HG03064 (cell line): ENCODE results near the gene ANKRD11.
"Not testable (repeated sequence)": the region's sequence is repeated elsewhere in the genome, so short reads cannot be mapped to it uniquely, and the experiment has no call there.

ENCODE experiments used
- ATAC-seq: cut with Tn5 transposase; IDR thresholded peaks from one replicate; pipeline ENCODE4 v1.9.1; 2021; ENCODE audit warnings: low read depth; ENCODE audit not compliant: unreplicated experiment

Gene ANKRD11

DNA sequence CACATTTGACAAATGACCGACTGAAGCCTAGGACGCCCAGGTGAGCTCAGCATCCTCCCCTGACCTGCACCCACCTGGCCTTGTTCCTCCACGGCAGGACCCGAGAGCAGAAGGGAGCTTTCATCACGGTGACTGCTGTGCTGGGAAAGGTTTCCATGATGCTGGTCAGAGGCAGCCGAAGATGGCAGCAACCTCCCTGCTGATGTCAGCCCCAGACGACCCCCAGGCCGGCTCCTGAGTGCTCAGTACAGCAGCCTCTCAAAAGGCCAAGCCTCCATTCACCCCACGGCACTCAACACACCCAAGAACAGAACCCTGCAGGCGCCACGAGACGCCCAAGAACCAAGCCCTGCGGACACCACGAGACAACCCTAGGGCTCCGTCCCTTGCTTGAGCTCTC, 119.8 kb downstream of the ANKRD11 start:
- no peak for ATAC-seq

DNA sequence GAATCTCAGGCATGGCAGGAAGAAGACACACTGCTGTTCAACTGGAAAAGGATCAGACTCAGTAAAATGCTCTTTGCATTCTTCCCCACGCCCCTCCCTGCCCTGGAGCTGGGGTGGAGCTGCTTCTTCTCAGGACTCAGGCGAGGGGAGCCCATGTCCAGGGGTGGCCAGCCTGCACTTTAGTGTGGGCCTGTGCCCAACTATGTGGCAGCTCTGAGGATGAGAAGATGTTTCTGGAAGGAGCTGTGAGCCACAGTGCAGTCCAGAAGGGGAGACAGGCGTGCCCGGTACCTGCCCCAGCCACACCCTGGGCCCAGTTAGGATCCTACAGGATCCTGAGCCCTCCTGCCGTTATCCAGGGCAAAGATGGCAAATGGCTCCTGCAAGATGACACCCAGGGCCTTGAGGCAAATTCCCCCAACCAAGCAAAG, 120.3 kb downstream of the ANKRD11 start:
- no peak for ATAC-seq

DNA sequence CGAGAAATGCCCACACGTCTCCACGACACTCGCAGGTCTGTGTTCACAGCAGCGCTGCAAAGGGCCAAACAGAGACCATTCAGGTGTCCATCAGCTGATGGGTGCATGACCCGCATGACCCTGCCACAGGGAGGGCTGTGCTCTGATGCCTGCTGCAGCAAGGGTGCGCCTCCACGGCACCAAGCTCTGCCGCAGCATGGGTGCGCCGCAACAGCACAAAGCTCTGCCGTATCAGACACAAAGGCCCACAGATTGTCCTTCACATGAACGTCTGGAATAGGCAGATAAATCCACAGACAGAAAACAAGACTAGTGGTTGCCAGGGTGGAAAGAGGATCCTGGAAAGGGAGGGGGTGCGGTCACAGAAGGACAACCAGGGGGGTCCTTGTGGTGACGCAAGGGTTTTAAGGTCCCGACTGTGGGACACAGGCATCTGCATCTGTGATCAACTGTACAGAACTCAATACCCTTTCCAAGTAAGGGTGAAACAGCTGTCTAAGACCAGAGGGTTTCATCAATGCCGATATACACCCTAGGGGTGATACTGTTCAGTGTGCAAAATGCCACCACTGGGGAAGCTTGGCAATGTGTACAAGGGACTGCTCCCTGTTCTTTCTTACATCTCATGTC, 121.0 kb downstream of the ANKRD11 start:
- no peak for ATAC-seq

DNA sequence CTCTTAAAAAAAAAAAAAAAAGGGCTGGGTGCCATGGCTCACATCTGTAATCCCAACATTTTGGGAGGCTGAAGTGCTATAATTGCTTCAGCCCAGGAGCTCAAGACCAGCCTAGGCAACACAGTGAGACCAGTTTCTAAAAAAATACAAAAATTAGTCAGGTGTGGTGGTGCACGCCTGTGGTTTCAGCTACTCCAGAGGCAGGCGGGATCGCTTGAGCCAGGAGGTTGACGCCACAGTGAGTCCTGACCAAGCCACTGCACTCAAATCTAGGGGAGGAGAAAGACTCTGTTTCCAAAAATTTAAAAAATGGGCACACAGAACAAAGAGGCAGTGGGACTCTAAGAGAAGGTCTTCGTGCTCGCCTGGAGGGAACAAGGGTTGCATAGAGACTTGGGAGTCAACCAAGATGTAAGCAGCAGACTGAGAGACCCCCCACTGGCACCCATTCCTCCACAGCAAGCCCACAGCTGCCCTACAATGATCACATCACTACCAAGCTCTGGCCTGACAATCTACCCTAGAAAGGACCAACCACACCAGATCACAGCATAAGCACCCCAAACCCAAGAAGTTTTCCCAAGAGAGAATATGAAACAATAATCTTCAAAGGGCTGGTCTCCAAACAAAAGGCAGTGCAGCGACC, 121.6 kb downstream of the ANKRD11 start:
- no peak for ATAC-seq

DNA sequence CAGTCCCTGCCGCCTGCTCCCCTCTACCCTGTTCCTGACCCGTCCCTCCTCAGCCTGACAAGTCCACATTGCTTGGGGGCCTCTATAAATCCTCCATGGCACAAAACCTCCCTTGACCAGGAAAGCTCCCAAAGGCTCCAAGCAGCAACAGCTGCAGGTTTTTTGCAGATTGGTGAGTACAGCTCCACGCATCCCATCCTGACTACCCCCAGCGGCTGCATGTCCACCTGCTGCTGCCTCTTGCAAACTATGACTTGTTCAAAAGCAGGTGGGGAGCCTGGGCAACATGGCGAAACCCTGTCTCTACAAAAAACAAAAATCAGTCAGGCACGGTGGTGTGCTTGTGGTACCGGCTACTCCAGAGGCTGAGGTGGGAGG, 122.8 kb downstream of the ANKRD11 start:
- ATAC-seq, result no peak

DNA sequence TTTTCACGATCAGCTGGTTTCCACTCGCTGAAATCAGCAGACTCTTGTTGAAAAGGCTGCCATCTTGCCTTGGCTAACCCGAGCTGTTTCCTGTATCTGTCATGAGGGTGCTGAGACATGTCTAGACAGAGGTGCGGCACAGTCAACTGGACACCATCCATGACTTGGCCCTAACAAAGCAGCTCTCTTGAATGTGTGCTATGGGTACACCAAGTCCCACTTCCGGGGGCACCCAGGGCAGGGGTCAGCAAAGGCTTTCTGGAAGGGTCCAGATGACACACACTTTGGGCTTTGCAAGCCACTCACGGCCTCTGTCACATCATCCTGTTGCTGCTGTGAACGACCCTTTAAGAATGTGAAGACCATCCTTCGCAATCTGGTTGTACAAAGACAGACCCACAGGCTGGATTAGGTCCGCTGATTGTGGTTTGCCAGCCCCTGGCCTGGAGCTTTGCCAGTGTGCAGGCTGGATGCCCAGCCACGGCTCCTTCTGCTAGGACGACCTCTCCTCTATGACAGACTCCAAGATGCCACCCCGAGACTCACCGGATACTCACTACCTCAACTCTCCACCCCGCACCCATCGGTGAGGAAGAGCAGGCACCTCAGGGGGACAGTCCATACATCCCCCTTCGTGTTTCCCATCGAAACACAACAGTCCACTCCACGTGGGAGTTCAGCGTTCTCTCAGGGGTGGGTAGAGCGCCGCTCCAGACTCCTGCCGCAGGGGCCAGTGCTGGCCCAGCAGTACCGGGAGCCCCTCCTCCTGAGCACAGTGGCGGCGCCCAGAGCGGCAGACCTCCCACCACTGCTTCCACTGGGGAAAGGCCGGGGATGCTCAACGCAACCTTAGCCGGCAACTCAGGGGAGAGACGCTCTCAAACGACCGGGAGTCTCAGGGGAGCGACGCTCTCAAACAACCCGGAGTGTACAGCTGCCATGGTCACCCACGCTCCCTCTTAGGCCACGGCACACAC, 123.5 kb downstream of the ANKRD11 start:
- ATAC-seq, result no peak

DNA sequence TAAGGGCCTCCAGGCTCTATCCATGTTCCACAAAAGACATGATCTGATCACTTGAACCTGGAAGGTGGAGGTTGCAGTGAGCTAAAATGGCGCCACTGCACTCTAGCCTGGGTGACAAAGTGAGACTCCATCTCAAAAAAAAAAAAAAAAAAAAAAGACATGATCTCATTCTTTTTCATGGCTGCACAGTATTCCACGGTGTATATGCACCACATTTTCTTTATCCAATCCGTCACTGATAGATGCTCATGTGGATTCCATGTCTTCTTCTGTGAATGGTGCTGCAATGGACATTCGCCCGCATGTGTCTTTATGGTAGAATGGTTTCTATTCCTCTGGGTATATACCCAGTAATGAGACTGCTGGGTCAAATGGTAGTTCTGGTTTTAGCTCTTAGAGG, 124.4 kb downstream of the ANKRD11 start:
- ATAC-seq, result no peak

DNA sequence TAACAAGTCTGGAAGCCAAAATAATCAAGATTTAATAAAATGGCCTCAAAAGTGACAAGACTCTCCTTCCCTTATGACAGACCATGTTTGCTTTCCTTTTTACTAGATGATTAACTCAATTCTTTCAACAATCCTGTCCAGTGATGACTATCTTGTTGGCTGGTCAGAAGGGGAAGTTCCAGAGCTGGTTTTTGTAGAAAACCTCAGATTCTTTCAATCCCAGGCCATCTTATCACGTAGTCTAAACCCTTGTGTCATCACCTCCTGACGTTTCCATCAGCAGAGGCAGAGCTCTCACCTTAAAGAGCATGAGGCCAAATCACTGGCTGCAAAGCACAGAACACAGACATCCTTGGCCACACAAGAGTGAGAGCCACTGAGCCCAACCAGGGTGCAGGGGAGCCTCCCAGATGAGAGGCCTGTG, 125.3 kb downstream of the ANKRD11 start:
- ATAC-seq, result no peak

DNA sequence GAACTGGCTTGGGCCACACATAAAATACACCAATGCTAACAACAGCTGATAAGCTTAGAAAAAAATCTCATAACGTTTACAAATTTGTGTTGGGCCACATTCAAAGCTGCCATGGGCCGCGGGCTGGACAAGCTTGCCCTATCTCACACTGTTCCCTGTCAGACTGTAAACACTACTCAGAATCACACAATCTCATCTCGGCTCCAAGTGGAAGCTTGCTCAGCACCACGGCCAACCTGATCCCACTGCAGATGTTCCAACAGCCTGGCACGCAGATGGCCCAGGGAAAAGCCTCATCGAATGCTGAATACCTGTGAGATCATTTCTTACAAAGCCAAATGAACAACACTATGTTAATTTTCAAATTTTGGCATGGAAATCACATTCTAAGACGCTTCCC, 125.8 kb downstream of the ANKRD11 start:
- no peak for ATAC-seq

DNA sequence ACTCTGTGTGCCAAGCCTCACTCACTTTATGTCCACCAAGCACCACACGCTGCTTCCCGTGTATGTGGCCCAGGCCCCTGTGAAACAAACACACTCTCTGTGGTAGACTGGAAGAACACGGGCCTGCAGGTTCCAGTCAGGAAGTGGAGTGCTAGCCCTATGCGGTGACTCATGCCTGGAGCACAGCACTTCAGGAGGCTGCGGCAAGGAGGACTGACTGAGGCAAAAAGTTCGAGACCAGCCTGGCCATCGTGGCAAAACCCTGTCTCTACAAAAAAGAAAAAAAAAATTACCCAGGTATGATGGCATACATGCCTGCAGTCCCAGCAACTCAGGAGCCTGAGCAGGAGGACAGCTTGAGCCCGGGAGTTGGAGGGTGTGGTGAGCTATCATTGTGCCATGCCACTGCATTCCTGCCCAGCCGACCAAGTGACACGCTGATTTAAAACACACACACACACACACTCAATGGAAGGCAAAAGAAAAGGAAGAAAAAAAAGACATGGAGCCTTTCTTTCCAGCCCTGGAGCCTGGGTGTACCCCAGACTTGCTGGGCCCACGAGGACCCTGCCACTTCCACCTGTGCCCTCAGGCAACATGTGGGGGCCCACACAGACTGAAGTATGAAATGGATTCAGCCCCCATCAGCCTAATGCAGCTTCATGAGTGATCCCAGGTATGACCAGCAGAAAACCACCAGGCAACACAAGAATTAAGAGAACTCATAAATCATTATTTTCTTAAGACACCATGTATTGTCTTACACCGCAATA, 126.6 kb downstream of the ANKRD11 start:
- no peak for ATAC-seq

DNA sequence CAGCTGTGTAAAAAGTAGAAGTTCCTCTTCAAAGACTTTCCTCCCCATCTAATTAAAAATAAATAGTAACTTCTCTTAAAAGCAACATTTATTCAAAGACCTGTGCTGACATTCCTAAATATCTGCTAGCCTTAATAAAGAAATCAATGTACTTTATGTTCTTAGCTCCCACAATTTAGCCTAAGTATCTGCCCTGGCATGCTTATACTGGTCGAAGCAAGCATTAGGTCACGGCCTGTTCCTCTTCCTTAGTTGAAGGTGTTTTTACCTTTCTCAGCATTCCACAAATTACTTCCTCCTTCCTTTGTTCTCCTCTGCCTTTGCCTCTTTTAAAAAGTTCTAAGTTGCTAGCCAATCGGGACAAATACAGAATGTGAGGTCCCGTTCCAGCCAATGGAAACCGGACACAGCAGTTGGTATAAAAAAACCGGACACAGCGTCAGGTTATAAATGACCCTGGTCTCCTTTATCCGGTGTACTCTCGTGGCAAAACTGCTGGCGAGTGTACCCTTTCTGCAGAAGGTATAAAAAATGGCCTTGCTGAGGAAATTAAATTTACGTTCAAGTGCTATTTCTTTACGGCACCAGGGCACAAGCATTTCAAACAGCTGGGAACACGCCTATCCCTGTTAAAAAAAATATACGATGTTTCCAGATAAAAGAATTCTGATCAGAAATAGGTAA, 127.7 kb downstream of the ANKRD11 start:
- not testable (repeated sequence) for ATAC-seq

DNA sequence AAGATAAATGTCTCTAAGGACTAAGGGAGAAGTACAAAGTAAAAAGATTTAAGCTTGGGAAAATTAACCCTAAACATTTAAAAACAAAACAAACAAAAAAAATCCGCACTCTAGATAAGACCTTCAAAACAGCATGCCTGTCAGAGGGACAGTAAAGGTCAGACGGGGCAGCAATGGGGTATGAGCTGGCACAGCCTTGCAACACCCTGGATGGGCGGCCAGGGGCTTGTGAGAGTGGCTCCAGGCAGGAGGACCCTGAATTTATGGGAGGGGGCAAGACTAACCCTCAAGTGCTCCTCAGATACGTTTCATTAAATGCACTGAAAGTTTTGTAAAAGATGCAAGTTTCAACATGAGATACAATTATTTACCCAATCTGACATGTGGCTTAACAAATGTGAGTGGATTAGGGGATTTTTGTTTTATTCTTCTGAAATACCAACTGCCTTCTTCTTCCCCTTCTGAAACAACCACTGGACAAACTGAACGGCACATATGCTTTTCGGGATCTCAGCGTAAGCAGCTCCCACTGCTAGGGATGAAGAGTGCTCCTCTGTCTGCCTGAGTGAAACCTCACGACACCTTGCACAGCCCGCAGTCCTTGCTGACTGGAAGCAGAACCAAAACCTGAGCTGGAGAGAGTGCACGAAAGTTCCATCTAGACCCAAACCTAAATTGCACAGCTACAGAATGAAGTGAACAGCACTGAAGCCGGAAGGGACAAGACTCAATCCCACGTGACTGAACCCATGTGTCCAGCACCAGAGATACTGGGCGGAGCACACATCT, 128.4 kb downstream of the ANKRD11 start:
- no peak for ATAC-seq

DNA sequence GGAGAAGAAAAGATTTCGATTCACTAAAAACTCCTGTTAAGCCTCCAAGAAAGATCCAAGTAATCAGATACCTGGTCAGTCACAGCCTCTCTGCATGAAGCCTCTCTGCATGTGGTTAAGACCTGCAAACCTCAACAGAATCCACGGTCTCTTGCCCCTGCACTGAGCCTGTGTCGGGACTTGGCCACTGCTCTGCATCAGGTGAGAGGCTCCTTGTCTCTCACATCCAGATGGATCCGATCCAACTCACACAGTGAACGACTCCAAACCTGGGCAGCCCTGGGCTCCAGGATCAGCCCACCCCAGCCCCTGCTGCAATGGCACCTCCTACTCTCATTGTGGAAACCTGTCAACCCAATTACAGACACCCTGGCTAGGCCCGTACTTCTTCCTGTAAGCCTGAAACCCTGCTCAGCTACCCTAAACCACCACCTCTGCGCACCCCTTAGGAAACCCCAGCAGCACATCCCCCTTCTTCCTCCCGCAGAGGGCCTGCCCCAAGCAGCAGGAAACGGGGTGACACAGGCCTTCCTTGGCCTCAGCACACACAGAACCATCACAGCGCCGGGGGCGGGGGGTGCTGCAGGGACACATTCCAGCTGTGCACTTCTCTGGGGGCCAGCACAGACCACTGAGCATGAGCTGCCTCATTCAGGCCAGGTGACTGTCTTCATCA, 129.5 kb downstream of the ANKRD11 start:
- ATAC-seq, result peak; percentile 49

DNA sequence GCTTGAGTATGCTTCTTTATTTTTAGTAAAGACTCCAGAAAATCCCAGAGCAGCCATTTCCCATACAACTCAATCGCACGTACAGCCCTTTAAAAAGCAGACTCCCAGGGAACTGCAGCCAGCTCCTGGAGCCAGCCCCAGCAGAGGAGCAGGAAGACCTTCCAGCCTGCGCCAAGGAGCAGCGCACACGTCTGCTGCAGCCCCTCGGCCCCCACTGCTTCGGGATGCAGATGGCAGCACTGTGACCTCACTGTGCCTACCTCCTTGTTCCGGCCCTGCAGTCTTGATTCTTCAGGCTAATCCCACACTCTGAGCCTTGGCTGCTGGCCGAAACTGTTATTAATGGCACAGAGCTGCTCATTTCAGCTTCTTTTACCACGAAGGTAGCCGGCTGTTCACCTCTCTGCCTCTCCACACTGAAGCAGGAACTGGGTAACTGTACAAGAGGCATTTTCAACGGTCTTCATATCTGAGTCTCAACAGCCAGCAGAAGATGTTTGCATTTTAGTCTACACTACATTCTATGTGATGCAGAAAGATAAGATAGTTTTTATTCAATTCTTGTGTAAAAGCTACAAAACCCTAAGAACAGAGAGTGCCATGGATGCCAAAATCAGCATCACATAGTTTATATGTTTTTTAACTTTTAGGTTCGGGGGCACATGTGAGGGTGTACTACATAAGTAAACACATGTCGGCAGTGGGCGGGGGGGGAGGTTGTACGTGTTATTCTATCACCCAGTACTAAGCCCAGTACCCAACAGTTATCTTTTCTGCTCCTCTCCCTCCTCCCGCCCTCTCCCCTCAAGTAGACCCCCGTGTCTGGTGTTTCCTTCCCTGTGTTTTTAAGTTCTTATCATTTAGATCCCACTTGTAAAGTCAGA, 130.9 kb downstream of the ANKRD11 start:
- ATAC-seq, result no peak

DNA sequence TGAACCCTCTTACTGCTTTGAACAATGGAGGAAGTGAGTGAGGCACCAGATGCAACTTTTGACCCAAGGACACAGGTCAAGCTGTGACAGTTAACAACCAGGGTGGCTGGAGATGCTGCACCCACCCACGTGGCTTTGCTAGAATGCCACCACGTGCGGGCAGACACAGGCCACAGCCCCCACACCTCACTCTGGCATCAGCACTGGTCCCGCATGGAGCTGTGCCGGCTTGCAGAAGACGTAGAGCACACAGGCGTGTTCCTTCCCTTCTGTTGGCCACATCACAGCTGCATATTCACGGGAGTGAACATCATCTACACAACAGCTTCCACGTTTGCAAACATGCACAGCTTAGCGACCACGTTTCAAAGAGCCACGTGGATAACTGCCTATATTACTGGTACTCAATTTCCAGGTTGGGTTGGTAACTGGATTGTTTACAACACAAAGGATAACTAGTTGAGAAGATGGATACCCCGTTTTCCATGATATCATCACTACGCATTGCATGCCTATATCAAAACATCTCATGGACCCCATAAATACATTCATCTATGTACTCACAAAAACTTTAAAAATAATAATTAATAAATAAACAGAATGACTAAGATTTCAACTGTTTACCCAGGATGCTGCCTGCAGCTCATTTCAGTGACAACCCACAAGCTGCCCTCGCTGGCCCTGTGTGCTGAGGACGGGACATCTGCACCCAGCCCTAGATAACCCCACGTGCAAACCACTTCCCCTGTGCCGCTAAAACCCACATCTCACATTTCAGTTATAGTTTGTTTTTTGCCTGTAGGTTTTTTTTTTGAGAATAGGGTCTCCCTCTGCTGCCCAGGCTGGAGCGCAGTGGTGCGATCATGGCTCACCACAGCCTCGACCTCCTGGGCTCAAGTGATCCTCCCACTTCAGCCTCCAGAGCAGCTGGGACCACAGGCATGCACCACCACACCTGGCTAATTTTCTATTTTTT, 132.0 kb downstream of the ANKRD11 start:
- no peak for ATAC-seq

DNA sequence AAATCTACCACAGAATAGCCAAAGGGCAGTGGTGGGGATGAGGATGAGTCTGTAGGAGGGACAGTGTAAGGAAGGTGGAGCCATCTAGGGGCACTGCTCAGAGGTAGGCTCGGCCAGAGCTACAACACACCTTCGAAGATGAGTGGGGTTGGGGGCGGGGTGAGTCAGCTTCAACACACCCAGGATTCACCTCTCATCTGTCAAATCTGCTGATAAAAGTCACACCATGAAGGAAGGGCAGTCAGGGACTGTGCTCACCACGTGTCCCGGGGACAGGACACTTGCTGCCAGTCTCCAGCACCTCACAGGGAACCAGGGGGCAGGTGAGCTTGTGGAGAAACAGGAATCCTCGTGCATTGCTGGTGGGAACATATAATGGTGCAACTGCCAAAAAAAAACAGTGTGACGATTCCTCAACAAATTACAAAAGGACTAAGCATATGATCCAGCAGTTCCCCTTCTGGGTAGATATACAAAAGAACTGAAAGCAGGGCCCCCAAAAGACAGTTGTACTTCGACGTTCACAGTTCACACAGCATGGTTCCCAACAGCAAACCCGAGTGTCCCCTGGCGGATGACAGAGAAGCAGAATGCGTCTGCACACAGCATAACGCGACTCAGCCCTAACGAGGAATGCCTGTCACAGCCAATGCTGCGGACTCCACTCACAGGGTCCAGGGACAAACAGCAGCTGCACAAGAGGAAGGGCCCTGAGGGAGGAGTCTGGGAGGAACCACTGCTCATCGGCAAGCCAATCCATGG, 133.1 kb downstream of the ANKRD11 start:
- ATAC-seq, result no peak
